ENCODE data around the gene DTNB. TPM values are rescaled to one million over a fixed set of nuclear protein-coding genes. Genes with fewer than 3 reads are reported as not detected.
A peak's percentile ranks its signal among the peaks of the same experiment; 100 is the strongest.

The DTNB gene
- total RNA-seq, 4 donors from 2014 or later = 2.2 to 7.8 (median 3.9) TPM

GRCh38 chr2:25347205-25347815 lies 326.1 kb downstream of the DTNB start:
- intact Hi-C loops (cut with DNase I; ENCODE audit: low total_unique reads) (loop anchor here (2.0 to 10.0 kb wide), 2 partner anchors 21 to 73 kb away; no protein-coding TSS in a partner anchor), in situ Hi-C loops (cut with MboI; ENCODE audit: low pct_ligation_motif_present in 1 of 4, low pct_unique_long_range_greater_than_20kb in 1 of 4, low sequenced_read_pairs in 3 of 4) (no loop called here)
- Histone ChIP-seq H3K4me1 (peaks cover 0 to 15% (median 0%) of the 10 kb centered on the region in 4 donors), H3K9me3 (no peaks in the 10 kb centered on the region), H3K27ac (peak overlapping the region in 2 of 4 donors; percentile 35 to 65), H3K36me3 (no peaks in the 10 kb centered on the region), H3K27me3 (no peaks in the 10 kb centered on the region), H3K4me3 (no peak overlapping the region)
- 63 to 71% methylated on average over 4 to 7 of the region's 7 CpGs for WGBS, 2 donors (ENCODE audit: low coverage in 1 of 2)
- TF ChIP-seq POLR2A (IDR thresholded peaks at IDR 0.05) = no peak
- no peak for TF ChIP-seq CTCF (IDR thresholded peaks at IDR 0.05)
- no peak for TF ChIP-seq EP300 (IDR thresholded peaks at IDR 0.05; ENCODE audit: low read depth)
- no peak for TF ChIP-seq POLR2AphosphoS5 (IDR thresholded peaks at IDR 0.05)
- DNase-seq = no peak

GRCh38 chr2:25343187-25343825 lies 330.1 kb downstream of the DTNB start:
- TF ChIP-seq CTCF (IDR thresholded peaks at IDR 0.05) = no peak
- no peak for TF ChIP-seq POLR2AphosphoS5 (IDR thresholded peaks at IDR 0.05)
- H3K4me3 ChIP-seq = no peak overlapping the region
- no peaks in the 10 kb centered on the region for H3K27me3 ChIP-seq
- H3K9me3 ChIP-seq = no peaks in the 10 kb centered on the region
- no peak for DNase-seq
- H3K36me3 ChIP-seq = no peaks in the 10 kb centered on the region
- peaks cover 8 to 36% (median 17%) of the 10 kb centered on the region in 4 donors for H3K4me1 ChIP-seq
- intact Hi-C loops (cut with DNase I; ENCODE audit: low total_unique reads) (loop anchor here (2.0 to 10.0 kb wide), 2 partner anchors 33 to 69 kb away; no protein-coding TSS in a partner anchor), in situ Hi-C loops (cut with MboI; ENCODE audit: low pct_ligation_motif_present in 1 of 4, low pct_unique_long_range_greater_than_20kb in 1 of 4, low sequenced_read_pairs in 3 of 4) (no loop called here)
- WGBS, 2 donors (ENCODE audit: low coverage in 1 of 2) = 85 to 92% methylated on average over 4 to 20 of the region's 21 CpGs
- no peak overlapping the region for H3K27ac ChIP-seq

GRCh38 chr2:25342372-25343186 lies 330.8 kb downstream of the DTNB start:
- Histone ChIP-seq H3K4me1 (peaks cover 15 to 34% (median 22%) of the 10 kb centered on the region in 4 donors), H3K9me3 (no peaks in the 10 kb centered on the region), H3K4me3 (peak overlapping the region; percentile 69 to 82 (median 78)), H3K27ac (peak overlapping the region; percentile 81 to 91 (median 86)), H3K27me3 (no peaks in the 10 kb centered on the region), H3K36me3 (no peaks in the 10 kb centered on the region)
- DNase-seq = peak; percentile 87
- TF ChIP-seq POLR2AphosphoS5 (IDR thresholded peaks at IDR 0.05) = peak in 2 of 3 donors; percentile 44 to 48
- TF ChIP-seq CTCF (IDR thresholded peaks at IDR 0.05) = peak; percentile 98 to 99 (median 98)
- TF ChIP-seq POLR2A (IDR thresholded peaks at IDR 0.05) = no peak
- in situ Hi-C loops (cut with MboI; ENCODE audit: low pct_ligation_motif_present in 1 of 4, low pct_unique_long_range_greater_than_20kb in 1 of 4, low sequenced_read_pairs in 3 of 4) = no loop called here
- intact Hi-C loops (cut with DNase I; ENCODE audit: low total_unique reads) = loop anchor here (2.0 to 10.0 kb wide), 2 partner anchors 34 to 68 kb away; no protein-coding TSS in a partner anchor
- 38% methylated on average over 22 of the region's 45 CpGs; no CpG with 5 or more reads in 1 of the 2 donors for WGBS, 2 donors (ENCODE audit: low coverage in 1 of 2)
